ENCODE data around the gene ARHGAP9. TPM values are rescaled to one million over a fixed set of nuclear protein-coding genes. Genes with fewer than 3 reads are reported as not detected.

ARHGAP9 gene
- total RNA-seq, 1 experiment from 2014 or later = 0.92 TPM

- Histone ChIP-seq H3K4me1 (ENCODE audit: control insufficient read depth, insufficient read depth, low read length) (peaks cover 25% of the 10 kb centered on the region), H3K27ac (ENCODE audit: low read length) (no peak overlapping the region), H3K9me3 (ENCODE audit: control insufficient read depth, insufficient read depth, low read depth, low read length) (no peaks in the 10 kb centered on the region), H3K4me3 (ENCODE audit: low read depth in 2 of 2, low read length in 2 of 2) (no peak overlapping the region), H3K36me3 (ENCODE audit: control insufficient read depth, insufficient read depth, low read length) (peaks cover 14% of the 10 kb centered on the region), H3K27me3 (ENCODE audit: control insufficient read depth, insufficient read depth, low read length) (no peaks in the 10 kb centered on the region)
- POLR2A ChIA-PET = interaction anchor here (0.7 kb wide), 1 partner anchor 275 kb away, joined by 3 read pairs; no protein-coding TSS in a partner anchor
- CTCF ChIA-PET = no interaction called here
- ATAC-seq = no peak
- intact Hi-C loops (cut with micrococcal nuclease; ENCODE audit: unreplicated experiment) = no loop called here
- TSS peak; percentile 12 for BruUV-seq (replicated peaks)
- in situ Hi-C loops (cut with HindIII; ENCODE audit: low pct_unique_long_range_greater_than_20kb, low sequenced_read_pairs) = no loop called here
- TF ChIP-seq TCF7L2 (IDR thresholded peaks at IDR 0.05; ENCODE audit: low read depth, low read length) (no peak), REST (IDR thresholded peaks at IDR 0.05; ENCODE audit: insufficient read depth in 1 of 2, low read depth in 2 of 2, low read length in 1 of 2) (no peak), SIN3A (IDR thresholded peaks at IDR 0.05; ENCODE audit: borderline replicate concordance, insufficient read depth, low read depth, low read length) (no peak), POLR2AphosphoS5 (IDR thresholded peaks at IDR 0.05; ENCODE audit: low read depth, low read length) (no peak), CTCF (IDR thresholded peaks at IDR 0.05) (no peak)
- no peak for DNase-seq (ENCODE audit: low read depth, low spot score)
Measured at GRCh38 chr12:57526477-57527126, 46.9 kb upstream of the ARHGAP9 start.

GRCh38 chr12:57525615-57526383, 46.1 kb upstream of the ARHGAP9 start:
- ChIA-PET POLR2A (no interaction called here), CTCF (no interaction called here)
- no peak overlapping the region for H3K4me3 ChIP-seq (ENCODE audit: low read depth in 2 of 2, low read length in 2 of 2)
- intact Hi-C loops (cut with micrococcal nuclease; ENCODE audit: unreplicated experiment) (no loop called here), in situ Hi-C loops (cut with HindIII; ENCODE audit: low pct_unique_long_range_greater_than_20kb, low sequenced_read_pairs) (no loop called here)
- H3K27ac ChIP-seq (ENCODE audit: low read length) = no peak overlapping the region
- H3K4me1 ChIP-seq (ENCODE audit: control insufficient read depth, insufficient read depth, low read length) = peaks cover 32% of the 10 kb centered on the region
- no peaks in the 10 kb centered on the region for H3K9me3 ChIP-seq (ENCODE audit: control insufficient read depth, insufficient read depth, low read depth, low read length)
- no peak for DNase-seq (ENCODE audit: low read depth, low spot score)
- BruUV-seq (replicated peaks) = no TSS peak
- no peak for ATAC-seq
- peaks cover 9% of the 10 kb centered on the region for H3K36me3 ChIP-seq (ENCODE audit: control insufficient read depth, insufficient read depth, low read length)
- TF ChIP-seq SIN3A (IDR thresholded peaks at IDR 0.05; ENCODE audit: borderline replicate concordance, insufficient read depth, low read depth, low read length) = no peak
- no peak for TF ChIP-seq POLR2AphosphoS5 (IDR thresholded peaks at IDR 0.05; ENCODE audit: low read depth, low read length)
- TF ChIP-seq REST (IDR thresholded peaks at IDR 0.05; ENCODE audit: insufficient read depth in 1 of 2, low read depth in 2 of 2, low read length in 1 of 2) = no peak
- TF ChIP-seq TCF7L2 (IDR thresholded peaks at IDR 0.05; ENCODE audit: low read depth, low read length) = no peak
- no peak for TF ChIP-seq CTCF (IDR thresholded peaks at IDR 0.05)
- H3K27me3 ChIP-seq (ENCODE audit: control insufficient read depth, insufficient read depth, low read length) = no peaks in the 10 kb centered on the region
